Stimulated activated CD4-positive, alpha-beta T cell treated with anti-CD3 and anti-CD28 coated beads, Interleukin-1b, Interleukin-23, amount 100 ng/mL, for 48 hours (primary cell): ENCODE measurements around the gene CGAS.
"Not testable (repeated sequence)": the region's sequence is repeated elsewhere in the genome, so short reads cannot be mapped to it uniquely, and the experiment has no call there.

Experiments used
- DNase-seq: peaks from one replicate; pipeline ENCODE4 v3.0.0-alpha.2; 2020

CGAS gene

GRCh38 chr6:73452107-73452461 lies at the start of gene CGAS:
CGAS (minus strand) TSS chr6:73452297; CDS start chr6:73452181, 116 bp downstream.
- peak; percentile 81 for DNase-seq

DNA sequence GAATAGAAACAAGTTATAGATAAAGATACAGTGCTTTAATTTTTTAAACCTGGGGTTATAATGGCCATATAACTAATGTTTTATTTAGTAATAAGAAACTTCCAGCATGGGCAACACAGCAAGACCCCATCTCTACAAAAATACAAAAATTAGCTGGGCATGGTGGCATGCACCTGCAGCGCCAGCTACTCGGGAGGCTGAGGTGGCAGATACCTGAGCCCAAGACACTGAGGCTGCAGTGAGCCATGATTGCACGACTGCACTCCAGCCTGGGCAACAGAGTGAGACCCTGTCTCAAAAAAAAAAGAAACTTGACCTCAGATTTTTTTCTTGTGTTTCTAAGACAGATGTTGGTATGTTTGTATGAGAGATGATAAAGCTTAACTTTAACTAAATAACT lies 45.8 kb upstream of the CGAS start:
- DNase-seq = no peak

DNA sequence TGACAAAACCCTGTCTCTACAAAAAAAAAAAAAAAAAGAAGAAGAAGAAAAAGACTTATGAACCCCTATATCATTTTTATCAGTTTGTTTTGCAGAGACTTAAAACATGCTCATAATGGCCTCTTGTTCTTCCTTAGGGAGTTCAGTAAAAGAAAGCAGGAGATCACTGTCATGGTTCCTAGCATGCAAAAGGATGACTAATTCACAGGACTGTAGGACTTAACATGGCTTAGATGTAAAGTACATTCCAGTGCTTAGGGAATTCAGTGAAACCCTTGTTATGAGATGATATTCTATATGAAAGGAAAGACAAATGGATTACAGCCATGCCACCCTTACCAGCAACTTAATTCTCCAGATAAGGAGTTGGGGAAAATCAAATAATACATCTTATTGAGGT lies 39.3 kb upstream of the CGAS start:
- DNase-seq = no peak

DNA sequence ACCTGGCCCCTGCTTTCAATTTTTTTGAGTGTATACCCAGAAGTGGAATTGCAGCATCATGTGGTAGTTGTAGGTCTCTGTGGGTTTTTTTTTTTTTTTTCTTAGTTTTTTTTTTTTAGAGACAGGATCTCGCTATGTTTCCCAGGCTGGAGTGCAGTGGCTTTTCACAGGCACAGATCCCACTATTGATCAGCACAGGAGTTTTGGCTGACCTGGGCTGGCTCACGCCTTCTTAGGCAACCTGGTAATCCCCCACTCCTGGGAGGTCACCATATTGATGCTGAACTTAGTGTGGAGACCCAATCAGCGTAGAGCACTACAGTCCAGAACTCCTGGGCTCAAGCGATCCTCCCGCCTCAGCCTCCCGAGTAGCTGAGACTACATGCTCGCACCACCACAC lies 35.4 kb upstream of the CGAS start:
- DNase-seq = no peak

DNA sequence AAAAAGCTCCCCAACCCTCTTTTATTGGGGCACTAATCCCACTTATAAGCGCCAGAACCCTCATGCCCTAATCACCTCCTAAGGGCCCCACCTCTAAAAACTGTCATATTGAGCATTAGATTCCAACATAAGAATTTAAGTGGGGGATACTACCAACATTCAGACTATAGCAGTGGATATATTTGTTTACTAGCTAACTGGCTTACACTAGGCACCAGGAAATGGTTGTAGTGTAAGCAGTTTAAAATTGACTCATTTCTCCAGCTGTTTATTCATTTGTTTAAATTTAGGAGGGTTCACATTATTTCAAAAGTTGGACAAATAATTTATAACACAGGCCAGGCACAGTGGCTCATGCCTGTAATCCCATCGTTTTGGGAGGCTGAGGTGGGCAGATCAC lies 32.3 kb upstream of the CGAS start:
- DNase-seq = no peak

- no peak for DNase-seq
These were observed 29.9 kb upstream of the CGAS start for GRCh38 chr6:73481969-73482368.

GRCh38 chr6:73477407-73477806 lies 25.3 kb upstream of the CGAS start:
- no peak for DNase-seq

DNA sequence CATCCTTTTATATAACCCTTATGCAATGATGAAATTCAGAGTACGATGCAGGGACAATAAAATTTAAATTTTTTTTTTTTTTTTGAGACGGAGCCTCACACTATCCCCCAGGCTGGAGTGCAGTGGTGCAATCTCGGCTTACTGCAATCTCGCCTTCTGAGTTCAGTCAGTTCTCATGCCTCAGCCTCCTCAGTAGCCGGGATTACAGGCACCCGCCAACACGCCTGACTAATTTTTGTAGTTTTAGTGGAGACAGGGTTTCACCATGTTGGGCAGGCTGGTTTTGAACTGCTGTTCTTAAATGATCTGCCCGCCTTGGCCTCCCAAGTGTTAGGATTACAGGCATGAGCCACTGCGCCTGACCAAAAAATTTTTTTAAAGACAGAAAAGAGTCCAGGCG lies 24.6 kb upstream of the CGAS start:
- DNase-seq = peak; percentile 21

GRCh38 chr6:73471686-73472290 lies 19.7 kb upstream of the CGAS start:
- DNase-seq = no peak

DNA sequence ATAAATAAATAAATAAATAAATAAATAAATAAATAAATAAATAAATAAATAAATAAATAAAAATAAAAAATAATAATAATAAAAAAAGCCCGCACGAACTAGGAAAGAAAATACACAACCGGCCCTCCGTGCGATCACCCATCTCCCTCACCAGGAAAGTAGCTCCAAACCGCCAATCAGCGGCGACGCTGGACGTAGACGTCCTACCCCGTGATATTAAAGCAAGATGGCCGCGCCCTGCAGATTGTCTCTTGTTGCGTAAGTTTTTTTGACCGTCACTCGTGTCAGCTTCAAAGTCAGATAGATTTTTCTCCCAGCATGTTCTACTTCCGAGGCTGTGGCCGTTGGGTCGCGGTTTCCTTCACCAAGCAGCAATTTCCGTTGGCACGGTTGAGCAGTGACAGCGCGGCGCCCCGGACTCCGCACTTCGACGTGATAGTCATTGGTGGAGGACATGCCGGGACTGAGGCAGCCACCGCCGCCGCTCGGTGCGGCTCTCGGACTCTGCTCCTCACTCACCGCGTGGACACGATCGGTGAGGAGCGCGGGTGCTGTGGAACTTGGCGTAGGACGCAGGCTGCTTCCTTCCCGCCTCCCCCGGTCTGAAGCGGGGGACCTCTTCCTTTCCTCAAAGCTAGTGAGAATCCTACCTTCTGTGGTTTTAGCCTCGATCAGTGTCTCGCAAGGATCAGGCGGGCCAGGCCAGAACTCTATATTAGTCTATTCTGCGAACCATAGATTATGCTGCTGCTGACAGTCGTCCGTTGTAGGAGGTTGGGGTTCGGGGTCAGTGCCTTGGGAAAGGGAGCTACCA lies 9.6 kb upstream of the CGAS start, which contains the start of gene MTO1:
Gene MTO1 (plus strand): TSS at position 201 of the 814 bp plus-strand sequence. CDS start 118 bp downstream, at position 319.
- DNase-seq = peak; percentile 88

GRCh38 chr6:73460056-73460455 lies 8.0 kb upstream of the CGAS start:
- DNase-seq = no peak

GRCh38 chr6:73459474-73459873 lies 7.4 kb upstream of the CGAS start:
- DNase-seq = not testable (repeated sequence)

DNA sequence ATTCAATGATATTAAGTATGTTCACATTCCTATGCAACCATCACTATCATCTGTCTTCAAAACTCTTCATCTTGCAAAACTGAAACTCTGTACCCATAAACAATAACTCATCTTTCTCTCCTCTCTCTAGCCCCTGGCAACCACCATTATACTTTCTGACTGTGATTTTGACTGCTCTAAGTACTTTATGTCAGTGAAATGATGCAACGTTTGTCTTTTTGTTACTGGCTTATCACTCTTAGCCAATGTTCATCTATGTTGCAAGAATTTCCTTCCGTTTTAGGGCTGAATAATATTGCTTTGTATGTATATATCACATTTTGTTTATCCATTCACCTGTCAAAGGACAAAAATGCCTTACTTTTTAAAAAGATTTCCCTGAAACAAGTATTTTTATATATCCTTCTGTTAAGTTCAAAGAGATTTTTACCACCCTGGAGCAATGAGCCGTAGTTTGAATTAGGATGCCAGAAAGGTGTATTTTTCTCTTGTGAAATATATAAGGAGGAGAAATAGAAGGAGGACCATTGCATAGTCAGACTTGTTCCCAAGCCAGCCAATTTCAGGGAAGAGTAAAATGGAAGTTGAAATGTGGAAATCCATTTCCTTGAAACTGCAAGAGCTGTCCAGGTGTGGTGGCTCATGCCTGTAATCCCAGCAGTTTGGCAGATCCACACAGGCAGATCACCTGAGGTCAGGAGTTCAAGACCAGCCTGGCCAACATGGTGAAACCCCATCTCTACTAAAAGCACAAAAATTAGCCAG lies 4.0 kb upstream of the CGAS start:
- DNase-seq = no peak

DNA sequence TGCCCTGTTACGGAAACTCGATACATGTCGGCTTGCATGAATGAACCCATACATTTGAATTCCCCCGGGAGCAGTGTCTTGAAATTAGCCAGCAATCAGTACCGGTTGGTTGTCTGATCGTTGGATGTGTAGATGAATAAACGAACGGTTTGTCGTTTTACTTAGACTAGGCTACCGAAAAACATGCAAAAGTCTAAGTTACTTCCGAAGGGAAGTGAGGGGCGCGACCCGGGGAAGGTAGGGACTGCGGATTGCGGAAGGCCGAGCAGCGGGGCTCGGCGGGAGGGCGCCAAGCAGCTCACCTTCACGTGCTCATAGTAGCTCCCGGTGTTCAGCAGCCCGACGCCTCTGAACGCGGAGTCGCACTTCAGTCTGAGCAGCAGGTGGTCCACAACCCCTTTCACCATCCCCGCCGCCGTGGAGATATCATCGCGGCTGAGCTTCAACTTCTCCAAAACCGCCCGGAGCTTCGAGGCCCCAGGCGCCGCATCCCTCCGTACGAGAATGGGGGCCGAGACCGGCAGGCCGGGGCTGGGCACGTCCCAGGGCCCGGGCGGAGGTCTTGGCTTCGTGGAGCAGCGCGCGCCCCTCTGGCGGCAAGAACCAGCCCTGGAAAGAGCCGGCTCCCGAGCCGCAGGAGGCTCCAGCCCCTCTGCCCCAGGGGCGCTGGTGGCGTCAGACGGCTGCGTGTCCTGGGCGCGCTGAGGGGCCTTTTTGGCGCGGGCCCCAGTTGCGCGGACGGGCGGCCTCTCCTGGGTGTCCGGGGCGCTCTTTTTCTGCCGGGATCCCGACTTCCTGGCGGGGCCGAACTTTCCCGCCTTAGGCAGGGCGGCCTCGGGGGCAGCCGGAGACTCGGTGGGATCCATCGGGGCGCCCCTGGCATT lies 632 bp downstream of the CGAS start:
- DNase-seq = peak; percentile 46

GRCh38 chr6:73443555-73443954 lies 8.5 kb downstream of the CGAS start:
- DNase-seq = no peak

DNA sequence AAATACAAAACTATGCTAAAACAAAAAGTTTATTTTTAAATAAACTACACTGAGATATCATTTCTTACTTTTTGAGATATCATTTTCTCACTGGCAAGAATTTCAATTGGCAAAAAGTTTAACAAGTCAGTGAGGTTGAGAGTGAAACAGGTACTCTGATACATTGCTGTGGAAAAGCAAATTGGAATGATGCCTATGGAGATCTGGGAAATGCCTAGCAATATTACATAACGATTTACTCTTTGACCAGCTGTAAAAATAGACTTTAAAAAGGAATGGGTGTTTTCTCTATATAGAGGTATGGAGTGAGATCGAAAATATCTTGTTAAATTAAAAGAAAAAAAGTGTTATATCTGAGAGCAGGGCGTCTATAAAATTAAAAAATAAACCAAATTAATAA lies 16.9 kb downstream of the CGAS start:
- no peak for DNase-seq

DNA sequence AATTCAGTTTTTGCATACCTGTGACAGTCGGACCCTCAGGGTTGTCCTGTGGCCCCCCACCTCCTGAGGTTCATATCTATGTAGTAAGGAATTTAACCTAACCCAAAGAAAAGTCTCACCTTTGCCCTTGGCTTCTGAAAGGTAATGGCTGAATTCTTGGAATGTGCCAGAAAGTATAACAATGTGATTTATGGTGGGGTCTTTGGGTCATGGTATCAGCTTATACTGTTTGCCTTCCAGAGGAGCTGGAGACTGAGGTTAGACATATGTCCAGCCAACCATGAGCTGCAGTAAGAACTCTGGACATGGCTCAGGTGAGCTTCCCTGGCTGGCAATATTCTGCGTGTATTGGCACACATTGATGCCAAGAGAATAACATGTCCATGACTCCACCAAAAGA lies 30.6 kb downstream of the CGAS start:
- no peak for DNase-seq

GRCh38 chr6:73418081-73418741 lies 33.9 kb downstream of the CGAS start:
- no peak for DNase-seq

- no peak for DNase-seq
These were observed 39.0 kb downstream of the CGAS start for GRCh38 chr6:73413102-73413501.

DNA sequence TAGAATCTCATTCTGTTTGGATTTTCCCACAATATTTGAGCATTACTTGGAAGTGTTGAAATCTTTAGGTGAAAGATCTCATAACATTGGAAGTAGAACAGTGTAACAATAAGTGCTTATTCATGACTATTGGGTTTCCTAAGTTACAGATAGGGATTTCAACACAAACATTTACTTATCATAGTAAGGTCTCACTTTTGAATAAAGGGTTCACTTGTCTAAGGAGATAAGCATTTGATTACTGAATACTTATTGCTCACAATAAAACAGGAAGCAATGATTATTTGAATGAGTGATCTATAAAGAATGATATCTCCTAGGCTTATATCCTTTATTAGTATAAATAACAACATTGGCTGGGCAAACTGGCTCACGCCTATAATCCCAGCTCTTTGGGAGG lies 42.7 kb downstream of the CGAS start:
- no peak for DNase-seq

DNA sequence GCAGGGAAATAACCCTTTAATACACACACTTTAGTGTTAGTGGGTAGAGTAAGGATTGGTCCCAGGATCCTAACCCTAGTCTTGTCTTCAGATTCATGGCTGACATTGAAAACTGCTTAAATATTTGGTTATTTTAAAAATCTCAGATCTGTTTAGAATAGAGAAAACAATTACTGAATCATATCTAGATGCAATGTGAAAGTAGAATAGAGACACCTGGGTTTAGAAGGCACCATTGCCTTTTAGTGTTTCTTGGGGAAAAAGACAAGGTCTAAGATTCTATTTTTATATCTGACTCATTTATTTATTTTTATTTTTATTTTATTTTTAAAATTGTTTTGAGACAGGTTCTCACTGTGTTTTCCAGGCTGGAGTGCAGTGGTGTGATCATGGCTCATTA lies 51.4 kb downstream of the CGAS start:
- no peak for DNase-seq

- no peak for DNase-seq
These were observed 56.2 kb downstream of the CGAS start for GRCh38 chr6:73395875-73396274.
